Measurements from ENCODE around the gene NEK8. TPM values are rescaled to one million over a fixed set of nuclear protein-coding genes. Genes with fewer than 3 reads are reported as not detected.

NEK8 gene
- polyA plus RNA-seq, 1 donor, result 4.8 TPM

GRCh38 chr17:28783161-28783560 is 54.6 kb downstream of the NEK8 start:
- H3K4me3 ChIP-seq (ENCODE audit: low read length), result no peak overlapping the region
- WGBS (ENCODE audit: insufficient coverage, low lambda C conversion rate), result 67% methylated on average over 1 of the region's 3 CpGs
- H3K9me3 ChIP-seq (ENCODE audit: control insufficient read depth, low read depth, low read length), result no peaks in the 10 kb centered on the region
- H3K27me3 ChIP-seq (ENCODE audit: control insufficient read depth, insufficient read depth, low read length), result no peaks in the 10 kb centered on the region
- H3K4me1 ChIP-seq (ENCODE audit: control insufficient read depth, insufficient read depth, low read length), result no peaks in the 10 kb centered on the region
- DNase-seq, result no peak
- H3K27ac ChIP-seq (ENCODE audit: low read length), result no peak overlapping the region
- H3K36me3 ChIP-seq (ENCODE audit: control insufficient read depth, insufficient read depth, low read length), result peaks cover 14% of the 10 kb centered on the region

GRCh38 chr17:28788100-28788499 is 59.5 kb downstream of the NEK8 start:
- 100% methylated on average over 2 of the region's 4 CpGs for WGBS (ENCODE audit: insufficient coverage, low lambda C conversion rate)
- no peaks in the 10 kb centered on the region for H3K4me1 ChIP-seq (ENCODE audit: control insufficient read depth, insufficient read depth, low read length)
- no peaks in the 10 kb centered on the region for H3K27me3 ChIP-seq (ENCODE audit: control insufficient read depth, insufficient read depth, low read length)
- DNase-seq, result no peak
- H3K27ac ChIP-seq (ENCODE audit: low read length), result no peak overlapping the region
- peaks cover 8% of the 10 kb centered on the region for H3K36me3 ChIP-seq (ENCODE audit: control insufficient read depth, insufficient read depth, low read length)
- no peaks in the 10 kb centered on the region for H3K9me3 ChIP-seq (ENCODE audit: control insufficient read depth, low read depth, low read length)
- H3K4me3 ChIP-seq (ENCODE audit: low read length), result no peak overlapping the region

Other genes with a start within 250 kb of the NEK8 start
- 0.04 TPM for gene FOXN1, start 222.4 kb upstream of the NEK8 start, polyA plus RNA-seq
- 48.9 TPM for gene UNC119, start 176.2 kb upstream of the NEK8 start, polyA plus RNA-seq
- gene PIGS, start 157.3 kb upstream of the NEK8 start, polyA plus RNA-seq, result 88.7 TPM
- gene ALDOC, start 151.9 kb upstream of the NEK8 start, polyA plus RNA-seq, result 15.0 TPM
- 35.1 TPM for gene SPAG5, start 129.8 kb upstream of the NEK8 start, polyA plus RNA-seq
- 15.2 TPM for gene RSKR, start 114.6 kb upstream of the NEK8 start, polyA plus RNA-seq
- 61.9 TPM for gene BLTP2, start 83.6 kb upstream of the NEK8 start, polyA plus RNA-seq
- 54.6 TPM for gene SDF2, start 66.9 kb upstream of the NEK8 start, polyA plus RNA-seq
- 65.9 TPM for gene SUPT6H, start 66.6 kb upstream of the NEK8 start, polyA plus RNA-seq
- 5.7 TPM for gene PROCA1, start 16.9 kb upstream of the NEK8 start, polyA plus RNA-seq
- 82.8 TPM for gene RAB34, start 10.9 kb upstream of the NEK8 start, polyA plus RNA-seq
- gene RPL23A, start 8.8 kb upstream of the NEK8 start, polyA plus RNA-seq, result 1,720 TPM
- gene TLCD1, start 2.6 kb upstream of the NEK8 start, polyA plus RNA-seq, result 9.4 TPM
- gene TRAF4, start 15.2 kb downstream of the NEK8 start, polyA plus RNA-seq, result 91.8 TPM
- 24.0 TPM for gene FAM222B, start 114.0 kb downstream of the NEK8 start, polyA plus RNA-seq
- 54.2 TPM for gene ERAL1, start 126.2 kb downstream of the NEK8 start, polyA plus RNA-seq
- 74.6 TPM for gene FLOT2, start 168.9 kb downstream of the NEK8 start, polyA plus RNA-seq
- gene DHRS13, start 174.3 kb downstream of the NEK8 start, polyA plus RNA-seq, result 8.4 TPM
- 27.7 TPM for gene PHF12, start 222.7 kb downstream of the NEK8 start, polyA plus RNA-seq

Measured in large intestine (tissue), 3 donors.